HG03354 (cell line): ENCODE measurements around the gene TSR1.

Experiments
- ATAC-seq: cut with Tn5 transposase; IDR thresholded peaks from one replicate; pipeline ENCODE4 v1.9.1; 2021; ENCODE audit warnings: mild to moderate bottlenecking; ENCODE audit not compliant: unreplicated experiment, poor library complexity, severe bottlenecking

The TSR1 gene

GRCh38 chr17:2295575-2295974 is 40.7 kb downstream of the TSR1 start:
- no peak for ATAC-seq

- ATAC-seq: no peak
Observed at GRCh38 chr17:2292100-2292499, 44.2 kb downstream of the TSR1 start.

- no peak for ATAC-seq
Observed at GRCh38 chr17:2289878-2290478, 46.3 kb downstream of the TSR1 start.

- no peak for ATAC-seq
Observed at GRCh38 chr17:2283302-2283701, 53.0 kb downstream of the TSR1 start.

GRCh38 chr17:2282297-2282873 is 53.9 kb downstream of the TSR1 start:
- no peak for ATAC-seq

GRCh38 chr17:2279707-2280106 is 56.5 kb downstream of the TSR1 start:
- ATAC-seq: no peak

- ATAC-seq: no peak
Observed at GRCh38 chr17:2277429-2278170, 58.7 kb downstream of the TSR1 start.

GRCh38 chr17:2275722-2276121 is 60.5 kb downstream of the TSR1 start:
- no peak for ATAC-seq

- no peak for ATAC-seq
Observed at GRCh38 chr17:2274414-2274813, 61.8 kb downstream of the TSR1 start.
